ENCODE data around the gene C10orf120. TPM values are rescaled to one million over a fixed set of nuclear protein-coding genes. Genes with fewer than 3 reads are reported as not detected.

The C10orf120 gene
- total and polyA plus RNA-seq, 9 of the 15 experiments (the other 6 are each of a cell fraction or from before 2014, with no cell fraction given): not detected

- BruUV-seq (replicated peaks): no TSS peak
- Histone ChIP-seq H3K79me2 (ENCODE audit: control insufficient read depth, insufficient read depth, low read length) (no peaks in the 10 kb centered on the region), H3K9me3 (replicated peaks; ENCODE audit: control insufficient read depth, insufficient read depth, low read depth, low read length) (no peaks in the 10 kb centered on the region), H3K4me2 (ENCODE audit: insufficient read depth, low read length) (no peak overlapping the region), H3K27me3 (ENCODE audit: control insufficient read depth in 2 of 2, insufficient read depth in 2 of 2, low read length in 2 of 2) (peaks cover 0 to 20% of the 10 kb centered on the region in 2 experiments; a peak in 2 of 5 replicates), H2AFZ (ENCODE audit: low read depth, low read length) (no peak overlapping the region), H3K27ac (ENCODE audit: extremely low read depth, low read depth, low read length) (no peak overlapping the region), H3K4me3 (no peak overlapping the region), H4K20me1 (replicated peaks; ENCODE audit: control insufficient read depth, insufficient read depth, low read length) (no peaks in the 10 kb centered on the region), H3K36me3 (ENCODE audit: control insufficient read depth, insufficient read depth, low read length) (no peaks in the 10 kb centered on the region), H3K9me1 (ENCODE audit: control insufficient read depth, insufficient read depth, low read length) (no peaks in the 10 kb centered on the region), H3K4me1 (replicated peaks in 1 of 2; ENCODE audit: control insufficient read depth in 2 of 2, insufficient read depth in 2 of 2, low read length in 2 of 2) (no peaks in the 10 kb centered on the region), H3K9ac (ENCODE audit: insufficient read depth in 1 of 2, low read depth in 2 of 2, low read length in 2 of 2) (no peak overlapping the region)
- TF ChIP-seq FOXK1 (CRISPR knock-in tag; IDR thresholded peaks at IDR 0.05; ENCODE audit: borderline replicate concordance): no peak
- TF ChIP-seq SPI1 (IDR thresholded peaks at IDR 0.05; ENCODE audit: borderline replicate concordance, low read depth, low read length): peak; percentile 11; the same call in 1 of the 2 replicates
- in situ Hi-C loops (cut with MboI) (no loop called here), intact Hi-C loops (cut with micrococcal nuclease) (no loop called here)
- ATAC-seq (no peak), DNase-seq (ENCODE audit: extremely low read depth in 1 of 4, low spot score in 3 of 4) (no peak), FAIRE-seq (no peak)
- 0% methylated on average over 6 of the region's 7 CpGs for WGBS (ENCODE audit: insufficient coverage, low coverage, missing lambda C conversion rate)
- CTCF ChIA-PET (ENCODE audit: low intra/inter-chr PET ratio): interaction anchor here (0.7 kb wide), 1 partner anchor 21 kb away, joined by 3 read pairs; no protein-coding TSS in a partner anchor
- POLR2A ChIA-PET: interaction anchor here (0.6 to 0.7 kb wide), 2 partner anchors 420 to 843 kb away, joined by 3 read pairs; no protein-coding TSS in a partner anchor
Measured at GRCh38 chr10:122713091-122713885, 13.6 kb upstream of the C10orf120 start.

GRCh38 chr10:122710576-122710975 lies 10.9 kb upstream of the C10orf120 start:
- no peak overlapping the region for H3K4me3 ChIP-seq
- no peaks in the 10 kb centered on the region for H3K9me3 ChIP-seq (replicated peaks; ENCODE audit: control insufficient read depth, insufficient read depth, low read depth, low read length)
- H3K79me2 ChIP-seq (ENCODE audit: control insufficient read depth, insufficient read depth, low read length): no peaks in the 10 kb centered on the region
- POLR2A ChIA-PET: no interaction called here
- intact Hi-C loops (cut with micrococcal nuclease) (no loop called here), in situ Hi-C loops (cut with MboI) (no loop called here)
- 0% methylated on average over 1 of the region's 1 CpG for WGBS (ENCODE audit: insufficient coverage, low coverage, missing lambda C conversion rate)
- no peak for FAIRE-seq
- H3K27me3 ChIP-seq (ENCODE audit: control insufficient read depth in 2 of 2, insufficient read depth in 2 of 2, low read length in 2 of 2): peaks cover 0 to 7% of the 10 kb centered on the region in 2 experiments; a peak in 1 of 5 replicates
- no peaks in the 10 kb centered on the region for H3K36me3 ChIP-seq (ENCODE audit: control insufficient read depth, insufficient read depth, low read length)
- no peak overlapping the region for H3K4me2 ChIP-seq (ENCODE audit: insufficient read depth, low read length)
- BruUV-seq (replicated peaks): no TSS peak
- H3K27ac ChIP-seq (ENCODE audit: extremely low read depth, low read depth, low read length): no peak overlapping the region
- H2AFZ ChIP-seq (ENCODE audit: low read depth, low read length): no peak overlapping the region
- DNase-seq (ENCODE audit: extremely low read depth in 1 of 4, low spot score in 3 of 4): no peak
- no peaks in the 10 kb centered on the region for H4K20me1 ChIP-seq (replicated peaks; ENCODE audit: control insufficient read depth, insufficient read depth, low read length)
- H3K9ac ChIP-seq (ENCODE audit: insufficient read depth in 1 of 2, low read depth in 2 of 2, low read length in 2 of 2): no peak overlapping the region
- no peak for ATAC-seq
- H3K4me1 ChIP-seq (replicated peaks in 1 of 2; ENCODE audit: control insufficient read depth in 2 of 2, insufficient read depth in 2 of 2, low read length in 2 of 2): no peaks in the 10 kb centered on the region
- CTCF ChIA-PET (ENCODE audit: low intra/inter-chr PET ratio): no interaction called here
- no peaks in the 10 kb centered on the region for H3K9me1 ChIP-seq (ENCODE audit: control insufficient read depth, insufficient read depth, low read length)
- TF ChIP-seq TAF15 (IDR thresholded peaks at IDR 0.05; ENCODE audit: low read depth, low read length): no peak
- no peak for TF ChIP-seq TRIM24 (IDR thresholded peaks at IDR 0.05)
- TF ChIP-seq NFYB (IDR thresholded peaks at IDR 0.05; ENCODE audit: extremely low read depth, insufficient read length): no peak
- TF ChIP-seq ZSCAN32 (CRISPR knock-in tag; IDR thresholded peaks at IDR 0.05): no peak
- no peak for TF ChIP-seq ZNF165 (CRISPR knock-in tag; IDR thresholded peaks at IDR 0.05; ENCODE audit: borderline replicate concordance)
- no peak for TF ChIP-seq ZFP30 (CRISPR knock-in tag; IDR thresholded peaks at IDR 0.05; ENCODE audit: borderline replicate concordance)
- no peak for TF ChIP-seq U2AF1 (optimal IDR thresholded peaks at IDR 0.05; ENCODE audit: low read depth, low read length)
- no peak for TF ChIP-seq FOXM1 (IDR thresholded peaks at IDR 0.05; ENCODE audit: low read depth)
- TF ChIP-seq FOXM1 (CRISPR knock-in tag; IDR thresholded peaks at IDR 0.05; ENCODE audit: low read depth): no peak
- no peak for TF ChIP-seq ESRRA (IDR thresholded peaks at IDR 0.05; ENCODE audit: borderline replicate concordance, low read depth)
- no peak for TF ChIP-seq ZNF408 (CRISPR knock-in tag; IDR thresholded peaks at IDR 0.05; ENCODE audit: low read depth)
- TF ChIP-seq NR2C2 (CRISPR knock-in tag; IDR thresholded peaks at IDR 0.05): no peak
- TF ChIP-seq NR2C2 (tag; IDR thresholded peaks at IDR 0.05): no peak
- no peak for TF ChIP-seq NFE2L1 (tag; IDR thresholded peaks at IDR 0.05; ENCODE audit: borderline replicate concordance, low read depth)
- no peak for TF ChIP-seq MAX (CRISPR knock-in tag; IDR thresholded peaks at IDR 0.05)
